Upper lobe of left lung (tissue), 6 donors: ENCODE results near the gene KIAA1217. TPM values are rescaled to one million over a fixed set of nuclear protein-coding genes. Genes with fewer than 3 reads are reported as not detected.

Experiments
- ATAC-seq, 2 donors: fragments of 200-7000 bp; cut with Tn5 transposase; one replicate each; pipeline ENCODE4 v1.9.1; 2022; ENCODE audit warnings: mild to moderate bottlenecking in 2 of 2, moderate library complexity in 2 of 2; ENCODE audit not compliant: low FRiP score in 2 of 2
- DNase-seq, 2 donors: peaks; one replicate each; pipeline ENCODE4 v3.0.0-alpha.2; 2019 to 2020
- H3K27ac ChIP-seq, 4 donors: fragments of 200-600 bp; sonication (generic); one replicate each; pipeline ENCODE4 v1.5.1; 2016 to 2019
- H3K27me3 ChIP-seq, 4 donors: fragments of 200-600 bp; sonication (generic); one replicate each; pipeline ENCODE4 v1.5.1; 2017 to 2019
- H3K36me3 ChIP-seq, 4 donors: fragments of 200-600 bp; sonication (generic); one replicate each; pipeline ENCODE4 v1.5.1; 2016 to 2019
- H3K4me1 ChIP-seq, 4 donors: fragments of 200-600 bp; sonication (generic); one replicate each; pipeline ENCODE4 v1.5.1; 2018 to 2019
- H3K4me3 ChIP-seq, 4 donors: fragments of 200-600 bp; sonication (generic); one replicate each; pipeline ENCODE4 v1.5.1; 2017 to 2019; ENCODE audit warnings: mild to moderate bottlenecking in 2 of 4, moderate library complexity in 1 of 4
- H3K9me3 ChIP-seq, 4 donors: fragments of 200-600 bp; sonication (generic); one replicate each; pipeline ENCODE4 v1.5.1; 2018 to 2019
- EP300 ChIP-seq, 4 donors: sonication (generic); formaldehyde crosslinking; IDR thresholded peaks; one replicate each; pipeline ENCODE4 v1.5.1; 2017; ENCODE audit warnings: antibody characterized with exemption in 4 of 4, control low read depth in 2 of 4
- POLR2A ChIP-seq, 4 donors: fragments of 450-650 bp; IDR thresholded peaks; one replicate each; pipeline ENCODE4 v1.5.1; 2016 to 2017; ENCODE audit warnings: antibody characterized with exemption in 4 of 4, mild to moderate bottlenecking in 2 of 4
- POLR2AphosphoS5 ChIP-seq, 2 donors: sonication (generic); formaldehyde crosslinking; IDR thresholded peaks; one replicate each; pipeline ENCODE4 v1.5.1; 2017; ENCODE audit warnings: antibody characterized with exemption in 2 of 2
- WGBS, 2 donors: methylation state at CpG; one replicate each; pipeline ENCODE4 v1.1.5; 2017 to 2018; 5-methylcytosine and 5-hydroxymethylcytosine counted together
- total RNA-seq, 6 donors: library from RNA; depleted of rRNA in 4 of 6; stranded (reverse); fragments of >200 nt in 4 of 6; gene quantifications; one replicate each; pipeline versions ENCODE4 v1.1.0 to v1.2.1, GENCODE V29; 2016 to 2021
- TF ChIP-seq, protein P1 (sequence below), 6 experiments: fragments of 450-650 bp in 4 of 6; fragments of 200-600 bp in 2 of 6; sonication (generic) in 2 of 6; IDR thresholded peaks; one replicate each; pipeline ENCODE4 v1.5.1; 2016 to 2019; ENCODE audit warnings: antibody characterized with exemption in 6 of 6
- donor health status: DM: no; HTN: no; CAD: no; lungs with moderate emphysema.
- donor health status: DM: no; HTN: yes; CAD: no; lungs with severe emphysema.

KIAA1217 gene
- total RNA-seq, 6 donors from 2014 or later = 18.4 to 109 (median 41.0) TPM

DNA sequence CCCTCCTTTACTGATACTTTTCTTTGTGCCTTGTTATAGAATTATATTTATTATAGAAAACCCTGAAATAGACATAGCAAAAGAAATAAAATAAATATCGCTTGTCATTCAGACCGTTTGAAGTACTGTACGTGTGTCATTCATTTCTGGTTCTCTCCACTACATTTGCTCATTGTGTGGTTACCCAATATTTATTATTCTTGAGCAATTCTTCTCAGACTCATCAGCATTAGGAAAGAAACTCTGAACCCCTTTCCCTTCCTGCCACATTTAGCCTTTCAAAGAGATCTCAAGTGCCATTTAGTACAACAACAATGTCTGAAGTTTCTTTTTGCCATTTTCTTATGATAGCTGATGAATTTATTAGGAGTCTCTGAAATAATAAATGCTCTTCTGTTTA is 154.1 kb downstream of the KIAA1217 start:
- Histone ChIP-seq H3K4me1 (no peaks in the 10 kb centered on the region), H3K36me3 (no peaks in the 10 kb centered on the region), H3K9me3 (no peaks in the 10 kb centered on the region), H3K27me3 (no peaks in the 10 kb centered on the region), H3K4me3 (no peak overlapping the region), H3K27ac (no peak overlapping the region)
- DNase-seq = no peak
- WGBS, 2 donors = 44 to 48% methylated on average over 3 of the region's 3 CpGs
- TF ChIP-seq, protein P1, sequence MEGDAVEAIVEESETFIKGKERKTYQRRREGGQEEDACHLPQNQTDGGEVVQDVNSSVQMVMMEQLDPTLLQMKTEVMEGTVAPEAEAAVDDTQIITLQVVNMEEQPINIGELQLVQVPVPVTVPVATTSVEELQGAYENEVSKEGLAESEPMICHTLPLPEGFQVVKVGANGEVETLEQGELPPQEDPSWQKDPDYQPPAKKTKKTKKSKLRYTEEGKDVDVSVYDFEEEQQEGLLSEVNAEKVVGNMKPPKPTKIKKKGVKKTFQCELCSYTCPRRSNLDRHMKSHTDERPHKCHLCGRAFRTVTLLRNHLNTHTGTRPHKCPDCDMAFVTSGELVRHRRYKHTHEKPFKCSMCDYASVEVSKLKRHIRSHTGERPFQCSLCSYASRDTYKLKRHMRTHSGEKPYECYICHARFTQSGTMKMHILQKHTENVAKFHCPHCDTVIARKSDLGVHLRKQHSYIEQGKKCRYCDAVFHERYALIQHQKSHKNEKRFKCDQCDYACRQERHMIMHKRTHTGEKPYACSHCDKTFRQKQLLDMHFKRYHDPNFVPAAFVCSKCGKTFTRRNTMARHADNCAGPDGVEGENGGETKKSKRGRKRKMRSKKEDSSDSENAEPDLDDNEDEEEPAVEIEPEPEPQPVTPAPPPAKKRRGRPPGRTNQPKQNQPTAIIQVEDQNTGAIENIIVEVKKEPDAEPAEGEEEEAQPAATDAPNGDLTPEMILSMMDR (IDR thresholded peaks at IDR 0.05) = no peak
- TF ChIP-seq EP300 (IDR thresholded peaks at IDR 0.05) = peak in 1 of 4 donors; percentile 44
- no peak for TF ChIP-seq POLR2A (IDR thresholded peaks at IDR 0.05)
- no peak for TF ChIP-seq POLR2AphosphoS5 (IDR thresholded peaks at IDR 0.05)
- ATAC-seq = no peak

DNA sequence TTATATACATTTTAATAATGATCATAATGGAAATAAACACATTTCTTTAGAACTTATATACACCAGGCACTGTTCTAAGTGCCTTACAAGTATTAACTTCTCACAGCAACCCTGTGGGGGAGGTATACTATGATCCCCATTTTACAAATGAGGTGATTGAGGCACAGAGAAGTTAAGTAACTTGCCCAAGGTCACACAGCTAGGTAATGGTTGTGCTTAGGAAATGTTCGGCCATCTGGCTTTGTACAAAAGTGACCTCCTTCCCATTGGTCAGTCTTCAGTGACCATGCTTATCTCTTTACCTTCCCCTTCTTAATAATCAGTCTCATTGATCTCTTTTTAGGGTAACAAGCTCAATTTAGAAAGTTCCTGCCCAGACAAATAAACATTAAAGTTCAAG is 158.8 kb downstream of the KIAA1217 start:
- TF ChIP-seq EP300 (IDR thresholded peaks at IDR 0.05) (no peak), POLR2A (IDR thresholded peaks at IDR 0.05) (no peak), POLR2AphosphoS5 (IDR thresholded peaks at IDR 0.05) (no peak)
- TF ChIP-seq, protein P1 (IDR thresholded peaks at IDR 0.05) = no peak
- ATAC-seq = no peak

DNA sequence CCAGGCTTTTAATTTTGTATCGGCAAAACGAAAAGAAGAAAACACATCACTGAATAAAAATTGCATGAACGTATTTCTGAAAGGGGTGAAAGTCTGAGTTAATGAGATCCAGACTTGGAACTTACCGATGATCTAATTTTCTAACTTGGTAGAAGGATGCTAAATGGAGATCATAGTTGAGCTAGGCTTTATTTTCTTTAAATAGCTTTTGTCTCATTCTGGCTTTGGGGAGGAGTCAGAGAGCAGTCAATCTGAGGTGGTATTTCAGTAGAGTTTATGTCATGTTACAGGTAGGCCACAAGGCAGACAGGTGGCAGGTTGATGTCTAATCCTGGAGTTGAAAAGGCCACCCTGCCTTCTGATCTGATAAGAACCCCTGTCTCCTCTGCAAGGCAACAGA is 161.9 kb downstream of the KIAA1217 start:
- no peaks in the 10 kb centered on the region for H3K36me3 ChIP-seq
- 94 to 95% methylated on average over 4 of the region's 4 CpGs for WGBS, 2 donors
- no peak overlapping the region for H3K4me3 ChIP-seq
- H3K27me3 ChIP-seq = no peaks in the 10 kb centered on the region
- no peaks in the 10 kb centered on the region for H3K9me3 ChIP-seq
- no peak for DNase-seq
- no peak overlapping the region for H3K27ac ChIP-seq
- no peaks in the 10 kb centered on the region for H3K4me1 ChIP-seq
- ATAC-seq = no peak
- TF ChIP-seq, protein P1 (IDR thresholded peaks at IDR 0.05) = no peak
- TF ChIP-seq POLR2AphosphoS5 (IDR thresholded peaks at IDR 0.05) (no peak), POLR2A (IDR thresholded peaks at IDR 0.05) (no peak), EP300 (IDR thresholded peaks at IDR 0.05) (no peak)

More for the DNA sequence above, 158.8 kb downstream of the KIAA1217 start:
- Histone ChIP-seq H3K9me3 (no peaks in the 10 kb centered on the region), H3K4me1 (no peaks in the 10 kb centered on the region), H3K27ac (no peak overlapping the region), H3K36me3 (no peaks in the 10 kb centered on the region), H3K4me3 (no peak overlapping the region), H3K27me3 (no peaks in the 10 kb centered on the region)
- 88 to 92% methylated on average over 1 of the region's 1 CpG for WGBS, 2 donors
- DNase-seq = no peak

DNA sequence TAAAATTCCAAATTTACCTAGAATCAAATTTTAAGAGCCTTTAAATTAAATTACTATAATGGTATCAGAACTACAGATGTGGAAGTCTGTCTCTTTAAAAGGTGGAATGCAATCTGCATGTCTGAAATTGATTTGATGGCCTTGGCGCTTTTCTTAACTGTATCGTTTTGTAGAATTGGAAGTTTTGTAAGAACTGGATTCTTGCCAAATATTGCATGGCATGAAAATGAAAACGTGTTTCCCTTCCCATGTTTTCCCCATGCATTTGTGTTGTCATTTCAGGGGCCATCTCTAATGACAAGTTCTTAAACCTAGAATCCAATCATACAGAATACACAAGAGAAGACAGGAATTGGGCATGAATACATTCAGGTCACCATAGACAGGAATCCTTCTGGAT is 162.5 kb downstream of the KIAA1217 start:
- Histone ChIP-seq H3K9me3 (no peaks in the 10 kb centered on the region), H3K27ac (no peak overlapping the region), H3K27me3 (no peaks in the 10 kb centered on the region), H3K4me3 (no peak overlapping the region), H3K36me3 (no peaks in the 10 kb centered on the region), H3K4me1 (no peaks in the 10 kb centered on the region)
- no peak for DNase-seq
- 54 to 55% methylated on average over 3 of the region's 3 CpGs for WGBS, 2 donors
- TF ChIP-seq POLR2A (IDR thresholded peaks at IDR 0.05) (no peak), POLR2AphosphoS5 (IDR thresholded peaks at IDR 0.05) (no peak), EP300 (IDR thresholded peaks at IDR 0.05) (no peak)
- TF ChIP-seq, protein P1 (IDR thresholded peaks at IDR 0.05) = no peak
- no peak for ATAC-seq

DNA sequence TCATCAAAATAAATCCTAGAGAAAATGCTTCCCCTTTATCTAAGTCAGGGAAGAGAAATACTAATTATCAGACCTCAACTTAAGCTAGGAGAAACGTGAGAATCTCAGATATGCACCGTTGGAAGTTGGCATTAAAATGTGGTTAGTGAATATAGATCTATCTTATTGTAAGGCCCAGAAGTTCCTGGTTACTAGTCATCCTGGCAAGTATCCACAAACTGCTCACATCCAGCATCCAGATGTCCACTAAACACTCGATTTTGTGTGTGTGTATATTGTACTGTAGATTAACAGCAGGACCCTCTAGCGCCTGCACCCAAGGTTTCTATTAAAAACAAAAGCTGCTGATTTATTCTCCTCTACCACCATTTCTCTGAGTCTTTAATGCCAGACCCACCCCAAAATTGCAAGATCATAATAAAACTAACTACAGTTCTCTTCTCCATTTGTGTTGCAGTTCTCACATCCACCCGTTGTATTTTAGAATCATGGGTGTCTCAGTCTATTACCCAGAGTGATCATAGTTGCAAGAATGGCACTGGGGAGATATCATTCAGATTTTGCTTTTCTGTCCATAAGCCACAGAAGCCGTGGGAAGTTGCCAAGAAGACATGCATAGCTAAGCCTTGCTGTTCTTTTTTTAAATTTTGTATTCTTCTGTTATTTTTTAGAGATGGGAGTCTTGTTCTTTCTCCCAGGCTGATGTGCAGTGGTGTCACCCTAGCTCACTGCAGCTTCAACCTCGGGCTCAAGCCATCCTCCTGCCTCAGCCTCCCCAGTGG is 165.4 kb downstream of the KIAA1217 start:
- no peaks in the 10 kb centered on the region for H3K27me3 ChIP-seq
- WGBS, 2 donors = 61 to 76% methylated on average over 7 of the region's 7 CpGs
- no peak for TF ChIP-seq POLR2A (IDR thresholded peaks at IDR 0.05)
- TF ChIP-seq EP300 (IDR thresholded peaks at IDR 0.05) = no peak
- no peak for TF ChIP-seq POLR2AphosphoS5 (IDR thresholded peaks at IDR 0.05)
- TF ChIP-seq, protein P1 (IDR thresholded peaks at IDR 0.05) = no peak
- H3K4me3 ChIP-seq = no peak overlapping the region
- ATAC-seq (no peak), DNase-seq (no peak)
- H3K36me3 ChIP-seq = no peaks in the 10 kb centered on the region
- no peaks in the 10 kb centered on the region for H3K9me3 ChIP-seq
- H3K27ac ChIP-seq = no peak overlapping the region
- H3K4me1 ChIP-seq = no peaks in the 10 kb centered on the region
